BE2C (cell line): ENCODE measurements around the gene ZNF385A.

Source experiments
- DNase-seq: peaks from one replicate; pipeline ENCODE4 v3.0.0-alpha.2; 2020
- H3K27me3 ChIP-seq: fragments of 250-450 bp; sonication (Bioruptor Pico); 2 replicates; pipeline ENCODE4 v1.5.1; 2020; ENCODE audit warnings: mild to moderate bottlenecking
- H3K36me3 ChIP-seq: fragments of 250-450 bp; sonication (Bioruptor Pico); 2 replicates; pipeline ENCODE4 v1.5.1; 2020; ENCODE audit warnings: mild to moderate bottlenecking
- H3K4me1 ChIP-seq: fragments of 250-450 bp; sonication (Bioruptor Pico); 2 replicates; pipeline ENCODE4 v1.5.1; 2020
- H3K4me3 ChIP-seq: 2 replicates; pipeline ENCODE4 v1.5.1; 2011; ENCODE audit warnings: low read depth, low read length
- H3K9me3 ChIP-seq: fragments of 250-450 bp; sonication (Bioruptor Pico); 2 replicates; pipeline ENCODE4 v1.5.1; 2020
- TF ChIP-seq, protein P1 (sequence below): IDR thresholded peaks from 2 replicates; pipeline ENCODE4 v1.5.1; 2012; ENCODE audit warnings: mild to moderate bottlenecking, low read depth, low read length

Gene ZNF385A

GRCh38 chr12:54412348-54412747, 27.8 kb upstream of the ZNF385A start:
- H3K4me1 ChIP-seq, result no peaks in the 10 kb centered on the region
- H3K4me3 ChIP-seq, result no peak overlapping the region
- H3K36me3 ChIP-seq, result no peaks in the 10 kb centered on the region
- H3K9me3 ChIP-seq, result no peaks in the 10 kb centered on the region
- DNase-seq, result no peak
- H3K27me3 ChIP-seq, result peaks cover 27% of the 10 kb centered on the region
- TF ChIP-seq, protein P1, sequence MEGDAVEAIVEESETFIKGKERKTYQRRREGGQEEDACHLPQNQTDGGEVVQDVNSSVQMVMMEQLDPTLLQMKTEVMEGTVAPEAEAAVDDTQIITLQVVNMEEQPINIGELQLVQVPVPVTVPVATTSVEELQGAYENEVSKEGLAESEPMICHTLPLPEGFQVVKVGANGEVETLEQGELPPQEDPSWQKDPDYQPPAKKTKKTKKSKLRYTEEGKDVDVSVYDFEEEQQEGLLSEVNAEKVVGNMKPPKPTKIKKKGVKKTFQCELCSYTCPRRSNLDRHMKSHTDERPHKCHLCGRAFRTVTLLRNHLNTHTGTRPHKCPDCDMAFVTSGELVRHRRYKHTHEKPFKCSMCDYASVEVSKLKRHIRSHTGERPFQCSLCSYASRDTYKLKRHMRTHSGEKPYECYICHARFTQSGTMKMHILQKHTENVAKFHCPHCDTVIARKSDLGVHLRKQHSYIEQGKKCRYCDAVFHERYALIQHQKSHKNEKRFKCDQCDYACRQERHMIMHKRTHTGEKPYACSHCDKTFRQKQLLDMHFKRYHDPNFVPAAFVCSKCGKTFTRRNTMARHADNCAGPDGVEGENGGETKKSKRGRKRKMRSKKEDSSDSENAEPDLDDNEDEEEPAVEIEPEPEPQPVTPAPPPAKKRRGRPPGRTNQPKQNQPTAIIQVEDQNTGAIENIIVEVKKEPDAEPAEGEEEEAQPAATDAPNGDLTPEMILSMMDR, result no peak

DNA sequence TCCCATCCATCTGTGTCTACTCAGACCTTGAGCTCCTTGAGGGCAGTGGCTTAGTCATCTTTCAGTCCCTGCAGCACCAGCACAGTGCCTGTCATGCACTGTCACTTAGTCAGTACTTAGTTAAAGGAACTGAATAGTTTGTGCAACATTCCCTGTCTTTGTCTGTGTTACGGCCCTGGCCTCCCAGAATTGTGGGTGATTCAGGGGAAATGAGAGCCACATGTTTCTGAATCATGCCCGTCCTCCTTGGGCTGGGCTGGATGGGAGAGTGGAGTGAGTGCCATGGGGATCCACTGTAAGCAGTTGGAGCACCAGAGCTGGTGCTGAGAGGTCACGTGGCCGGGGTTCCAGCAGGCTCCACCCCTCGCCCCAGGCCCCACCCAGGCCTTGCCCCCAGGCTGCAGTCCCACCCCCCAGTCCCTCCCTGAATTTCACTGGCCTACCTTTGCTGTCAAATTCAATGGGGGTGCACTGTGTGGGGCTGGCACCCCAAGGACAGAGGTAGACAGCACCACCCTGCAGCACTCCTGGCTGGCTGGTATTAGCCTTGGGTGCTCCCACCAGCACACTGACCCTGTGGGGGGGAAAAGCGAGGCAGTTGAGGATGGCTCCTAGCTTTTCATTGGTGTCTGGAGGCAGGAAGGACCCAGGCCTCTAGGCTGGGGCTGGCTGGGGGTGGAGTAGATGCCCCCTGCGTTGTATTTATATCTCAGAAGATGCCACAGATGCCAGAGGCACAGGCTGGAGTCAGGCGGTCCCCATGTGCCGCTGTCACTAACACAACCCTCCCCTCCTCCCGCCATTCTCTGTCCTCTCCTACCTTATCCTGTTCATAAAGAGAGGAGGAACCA, 27.1 kb upstream of the ZNF385A start:
- Histone ChIP-seq H3K27me3 (peaks cover 31% of the 10 kb centered on the region), H3K9me3 (no peaks in the 10 kb centered on the region), H3K4me3 (no peak overlapping the region), H3K4me1 (no peaks in the 10 kb centered on the region; the same call in 1 of the 2 replicates), H3K36me3 (no peaks in the 10 kb centered on the region)
- TF ChIP-seq, protein P1, result no peak
- DNase-seq, result no peak

DNA sequence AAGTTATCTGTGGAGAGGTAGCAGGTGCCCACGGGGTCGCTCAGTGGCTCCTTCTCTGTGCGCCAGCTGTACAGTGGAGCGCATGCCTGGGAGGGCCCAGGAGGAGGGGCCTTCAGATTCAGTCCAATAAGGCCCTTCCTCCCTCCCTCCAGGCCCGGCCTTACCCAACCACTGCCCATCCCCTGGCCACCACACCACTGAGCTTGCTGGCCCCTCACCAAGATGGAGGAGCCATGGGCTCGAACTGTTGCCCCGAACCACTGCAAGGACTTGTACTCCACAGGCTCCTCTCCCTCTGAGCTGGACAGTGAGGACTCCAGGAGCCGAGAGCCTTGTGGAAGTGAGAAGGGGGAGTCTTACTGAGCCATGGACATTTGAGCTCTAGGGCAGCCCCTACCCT, 24.7 kb upstream of the ZNF385A start:
- H3K4me3 ChIP-seq, result no peak overlapping the region
- DNase-seq, result no peak
- peaks cover 17% of the 10 kb centered on the region for H3K27me3 ChIP-seq
- TF ChIP-seq, protein P1, result no peak
- no peaks in the 10 kb centered on the region; the same call in 1 of the 2 replicates for H3K4me1 ChIP-seq
- H3K9me3 ChIP-seq, result no peaks in the 10 kb centered on the region
- H3K36me3 ChIP-seq, result no peaks in the 10 kb centered on the region

GRCh38 chr12:54407183-54407905, 22.8 kb upstream of the ZNF385A start:
- Histone ChIP-seq H3K9me3 (no peaks in the 10 kb centered on the region), H3K4me1 (no peaks in the 10 kb centered on the region; the same call in 1 of the 2 replicates), H3K36me3 (no peaks in the 10 kb centered on the region), H3K27me3 (peaks cover 8% of the 10 kb centered on the region; the same call in 1 of the 2 replicates), H3K4me3 (no peak overlapping the region)
- no peak for DNase-seq
- TF ChIP-seq, protein P1, result no peak

DNA sequence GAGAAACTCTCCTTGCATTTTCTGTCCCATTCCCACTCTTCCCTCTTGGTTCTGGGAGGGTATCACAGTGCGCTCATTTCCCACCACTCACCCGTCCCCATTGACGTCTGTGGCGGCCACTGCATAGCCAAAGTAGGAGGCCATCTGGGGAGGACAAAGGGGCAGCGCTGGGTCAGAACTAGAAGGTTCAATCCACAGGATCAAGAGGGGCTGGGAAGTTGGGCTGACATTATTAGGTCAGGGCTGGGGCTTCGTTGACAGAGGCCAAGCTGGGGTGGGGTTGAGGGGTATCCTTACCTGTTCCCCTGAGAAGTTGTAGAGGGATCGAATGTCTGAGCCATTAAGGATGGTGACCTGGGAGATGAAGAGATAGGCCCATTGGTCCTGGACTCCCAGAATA, 21.0 kb upstream of the ZNF385A start:
- no peaks in the 10 kb centered on the region for H3K36me3 ChIP-seq
- no peak overlapping the region for H3K4me3 ChIP-seq

More for the DNA sequence above, 21.0 kb upstream of the ZNF385A start:
- no peaks in the 10 kb centered on the region for H3K9me3 ChIP-seq
- TF ChIP-seq, protein P1, result no peak
- peaks cover 7% of the 10 kb centered on the region; the same call in 1 of the 2 replicates for H3K27me3 ChIP-seq
- no peaks in the 10 kb centered on the region; the same call in 1 of the 2 replicates for H3K4me1 ChIP-seq
- DNase-seq, result no peak
